ENCODE data around the gene RAB3A.

RAB3A gene

GRCh38 chr19:18173054-18173571 is 30.7 kb downstream of the RAB3A start:
- Histone ChIP-seq H3K9me3 (ENCODE audit: control insufficient read depth, low read depth, low read length) (no peaks in the 10 kb centered on the region), H3K27ac (ENCODE audit: low read length) (no peak overlapping the region), H3K4me3 (ENCODE audit: low read length) (peak overlapping the region; percentile 66), H3K27me3 (ENCODE audit: control insufficient read depth, insufficient read depth, low read length) (peaks cover 20% of the 10 kb centered on the region), H3K36me3 (ENCODE audit: control insufficient read depth, low read depth, low read length) (no peaks in the 10 kb centered on the region), H3K4me1 (ENCODE audit: control insufficient read depth, low read depth, low read length) (no peaks in the 10 kb centered on the region), H3K9ac (ENCODE audit: low read length) (peak overlapping the region; percentile 12)

DNA sequence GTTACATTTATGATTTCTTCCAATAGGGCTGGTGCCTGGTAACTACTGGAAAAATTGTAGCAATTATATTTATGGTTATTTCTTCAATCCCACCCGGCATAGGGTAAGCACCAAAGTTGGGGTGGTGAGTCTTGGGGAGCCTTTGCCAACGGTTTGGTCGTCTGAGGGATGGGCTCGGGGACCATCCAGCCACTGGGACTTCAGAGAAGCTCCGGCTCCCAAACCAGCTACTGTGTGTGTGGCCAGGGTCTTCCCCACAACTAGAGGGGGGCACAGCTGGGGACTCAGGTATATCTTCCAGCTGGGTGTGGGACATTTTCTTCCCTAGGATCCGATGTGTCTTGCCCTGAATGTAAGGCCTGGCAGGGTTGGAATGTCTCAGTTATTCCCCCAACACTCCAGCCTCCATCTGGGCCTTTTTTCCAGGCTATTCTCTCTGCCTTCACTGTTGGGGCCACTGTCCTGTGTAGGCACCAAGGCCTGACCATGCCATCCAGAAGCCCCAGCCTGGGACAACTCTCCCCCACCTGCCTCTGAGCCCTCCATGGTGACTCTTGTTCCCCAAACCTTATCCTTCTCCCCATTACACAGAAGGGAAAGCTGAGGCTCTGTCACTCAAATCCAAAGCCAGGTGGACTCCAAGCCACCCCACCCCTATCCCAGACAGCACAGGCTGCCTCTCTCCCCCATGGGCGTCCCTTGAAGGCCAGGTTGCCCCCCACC is 31.4 kb downstream of the RAB3A start:
- H3K36me3 ChIP-seq (ENCODE audit: control insufficient read depth, low read depth, low read length) = peaks cover 2% of the 10 kb centered on the region
- H3K27me3 ChIP-seq (ENCODE audit: control insufficient read depth, insufficient read depth, low read length) = peaks cover 20% of the 10 kb centered on the region
- no peaks in the 10 kb centered on the region for H3K4me1 ChIP-seq (ENCODE audit: control insufficient read depth, low read depth, low read length)
- no peak overlapping the region for H3K4me3 ChIP-seq (ENCODE audit: low read length)
- no peaks in the 10 kb centered on the region for H3K9me3 ChIP-seq (ENCODE audit: control insufficient read depth, low read depth, low read length)
- no peak overlapping the region for H3K27ac ChIP-seq (ENCODE audit: low read length)
- no peak overlapping the region for H3K9ac ChIP-seq (ENCODE audit: low read length)

GRCh38 chr19:18171605-18172327 is 32.1 kb downstream of the RAB3A start:
- Histone ChIP-seq H3K27ac (ENCODE audit: low read length) (no peak overlapping the region), H3K36me3 (ENCODE audit: control insufficient read depth, low read depth, low read length) (peaks cover 9% of the 10 kb centered on the region), H3K27me3 (ENCODE audit: control insufficient read depth, insufficient read depth, low read length) (peaks cover 20% of the 10 kb centered on the region), H3K4me1 (ENCODE audit: control insufficient read depth, low read depth, low read length) (no peaks in the 10 kb centered on the region), H3K4me3 (ENCODE audit: low read length) (no peak overlapping the region), H3K9me3 (ENCODE audit: control insufficient read depth, low read depth, low read length) (no peaks in the 10 kb centered on the region), H3K9ac (ENCODE audit: low read length) (no peak overlapping the region)

DNA sequence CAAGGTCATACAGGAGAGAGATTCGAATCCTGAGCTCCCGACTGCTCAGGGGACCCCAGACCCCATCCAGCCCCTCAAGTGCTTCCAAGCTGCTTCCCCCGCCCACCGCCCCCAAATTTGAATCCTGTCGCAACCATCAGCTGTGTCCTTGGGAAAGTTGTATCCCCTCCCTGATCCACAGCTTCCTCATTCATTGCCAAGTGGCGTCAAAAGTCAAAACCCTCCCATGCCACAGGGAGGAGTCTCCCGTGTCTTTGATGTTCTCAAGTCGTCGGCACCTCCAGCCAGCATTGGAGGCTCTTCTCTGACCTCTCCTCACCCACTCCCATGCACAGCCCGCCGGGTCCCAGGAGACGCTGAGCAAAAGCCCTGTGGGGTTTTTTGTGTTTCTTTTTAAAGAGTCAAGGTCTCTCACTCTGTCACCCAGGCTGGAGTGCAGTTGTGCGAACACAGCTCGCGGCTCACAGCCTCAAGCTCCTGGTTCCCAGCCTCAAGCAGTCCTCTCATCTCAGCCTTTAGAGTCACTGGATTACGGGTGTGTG is 33.1 kb downstream of the RAB3A start:
- Histone ChIP-seq H3K27me3 (ENCODE audit: control insufficient read depth, insufficient read depth, low read length) (peaks cover 20% of the 10 kb centered on the region), H3K9me3 (ENCODE audit: control insufficient read depth, low read depth, low read length) (no peaks in the 10 kb centered on the region), H3K27ac (ENCODE audit: low read length) (no peak overlapping the region), H3K4me1 (ENCODE audit: control insufficient read depth, low read depth, low read length) (no peaks in the 10 kb centered on the region), H3K36me3 (ENCODE audit: control insufficient read depth, low read depth, low read length) (peaks cover 13% of the 10 kb centered on the region), H3K9ac (ENCODE audit: low read length) (no peak overlapping the region), H3K4me3 (ENCODE audit: low read length) (no peak overlapping the region)

DNA sequence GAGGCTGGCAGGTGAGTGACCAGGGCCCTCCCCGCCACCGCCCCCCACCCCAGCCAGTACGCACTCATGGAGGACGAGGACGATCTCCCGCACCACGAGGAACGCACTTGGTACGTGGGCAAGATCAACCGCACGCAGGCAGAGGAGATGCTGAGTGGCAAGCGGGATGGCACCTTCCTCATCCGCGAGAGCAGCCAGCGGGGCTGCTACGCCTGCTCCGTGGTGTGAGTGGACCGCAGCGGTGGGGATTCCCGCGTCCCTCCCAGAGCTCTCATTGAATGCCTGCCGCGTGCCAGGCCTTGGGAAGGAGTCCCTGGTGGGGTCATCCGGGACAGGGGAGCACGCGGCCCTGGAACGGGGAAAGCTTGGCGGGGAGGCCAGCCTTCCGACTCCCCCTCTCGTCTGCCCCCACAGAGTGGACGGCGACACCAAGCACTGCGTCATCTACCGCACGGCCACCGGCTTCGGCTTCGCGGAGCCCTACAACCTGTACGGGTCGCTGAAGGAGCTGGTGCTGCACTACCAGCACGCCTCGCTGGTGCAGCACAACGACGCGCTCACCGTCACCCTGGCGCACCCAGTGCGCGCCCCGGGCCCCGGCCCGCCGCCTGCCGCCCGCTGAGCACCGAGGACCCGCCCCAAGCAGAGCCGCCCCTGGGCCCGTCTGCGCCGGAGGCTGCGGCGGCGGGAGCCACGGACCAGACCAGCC is 35.0 kb downstream of the RAB3A start:
- no peak overlapping the region for H3K4me3 ChIP-seq (ENCODE audit: low read length)
- H3K4me1 ChIP-seq (ENCODE audit: control insufficient read depth, low read depth, low read length) = no peaks in the 10 kb centered on the region
- H3K36me3 ChIP-seq (ENCODE audit: control insufficient read depth, low read depth, low read length) = peaks cover 16% of the 10 kb centered on the region
- H3K27me3 ChIP-seq (ENCODE audit: control insufficient read depth, insufficient read depth, low read length) = peaks cover 3% of the 10 kb centered on the region
- no peak overlapping the region for H3K9ac ChIP-seq (ENCODE audit: low read length)
- H3K27ac ChIP-seq (ENCODE audit: low read length) = no peak overlapping the region
- no peaks in the 10 kb centered on the region for H3K9me3 ChIP-seq (ENCODE audit: control insufficient read depth, low read depth, low read length)

GRCh38 chr19:18167975-18168645 is 35.7 kb downstream of the RAB3A start:
- Histone ChIP-seq H3K4me3 (ENCODE audit: low read length) (no peak overlapping the region), H3K27me3 (ENCODE audit: control insufficient read depth, insufficient read depth, low read length) (no peaks in the 10 kb centered on the region), H3K9ac (ENCODE audit: low read length) (no peak overlapping the region), H3K27ac (ENCODE audit: low read length) (no peak overlapping the region), H3K9me3 (ENCODE audit: control insufficient read depth, low read depth, low read length) (no peaks in the 10 kb centered on the region), H3K4me1 (ENCODE audit: control insufficient read depth, low read depth, low read length) (no peaks in the 10 kb centered on the region), H3K36me3 (ENCODE audit: control insufficient read depth, low read depth, low read length) (peaks cover 22% of the 10 kb centered on the region)

DNA sequence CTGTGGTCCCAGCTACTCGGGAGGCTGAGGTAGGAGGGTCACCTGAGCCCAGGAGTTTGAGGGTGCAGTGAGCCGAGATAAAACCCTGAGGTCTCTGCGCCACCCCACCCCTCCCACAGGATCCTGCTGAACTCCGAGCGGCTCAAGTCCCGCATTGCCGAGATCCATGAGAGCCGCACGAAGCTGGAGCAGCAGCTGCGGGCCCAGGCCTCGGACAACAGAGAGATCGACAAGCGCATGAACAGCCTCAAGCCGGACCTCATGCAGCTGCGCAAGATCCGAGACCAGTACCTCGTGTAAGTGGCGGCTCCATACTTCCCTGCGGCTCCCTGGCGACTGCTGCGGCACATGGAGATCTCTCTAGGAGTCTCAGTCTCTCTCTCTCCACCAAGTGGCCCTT is 36.8 kb downstream of the RAB3A start:
- Histone ChIP-seq H3K9me3 (ENCODE audit: control insufficient read depth, low read depth, low read length) (no peaks in the 10 kb centered on the region), H3K9ac (ENCODE audit: low read length) (no peak overlapping the region), H3K27ac (ENCODE audit: low read length) (no peak overlapping the region), H3K36me3 (ENCODE audit: control insufficient read depth, low read depth, low read length) (peaks cover 26% of the 10 kb centered on the region), H3K4me1 (ENCODE audit: control insufficient read depth, low read depth, low read length) (no peaks in the 10 kb centered on the region), H3K27me3 (ENCODE audit: control insufficient read depth, insufficient read depth, low read length) (no peaks in the 10 kb centered on the region), H3K4me3 (ENCODE audit: low read length) (no peak overlapping the region)

DNA sequence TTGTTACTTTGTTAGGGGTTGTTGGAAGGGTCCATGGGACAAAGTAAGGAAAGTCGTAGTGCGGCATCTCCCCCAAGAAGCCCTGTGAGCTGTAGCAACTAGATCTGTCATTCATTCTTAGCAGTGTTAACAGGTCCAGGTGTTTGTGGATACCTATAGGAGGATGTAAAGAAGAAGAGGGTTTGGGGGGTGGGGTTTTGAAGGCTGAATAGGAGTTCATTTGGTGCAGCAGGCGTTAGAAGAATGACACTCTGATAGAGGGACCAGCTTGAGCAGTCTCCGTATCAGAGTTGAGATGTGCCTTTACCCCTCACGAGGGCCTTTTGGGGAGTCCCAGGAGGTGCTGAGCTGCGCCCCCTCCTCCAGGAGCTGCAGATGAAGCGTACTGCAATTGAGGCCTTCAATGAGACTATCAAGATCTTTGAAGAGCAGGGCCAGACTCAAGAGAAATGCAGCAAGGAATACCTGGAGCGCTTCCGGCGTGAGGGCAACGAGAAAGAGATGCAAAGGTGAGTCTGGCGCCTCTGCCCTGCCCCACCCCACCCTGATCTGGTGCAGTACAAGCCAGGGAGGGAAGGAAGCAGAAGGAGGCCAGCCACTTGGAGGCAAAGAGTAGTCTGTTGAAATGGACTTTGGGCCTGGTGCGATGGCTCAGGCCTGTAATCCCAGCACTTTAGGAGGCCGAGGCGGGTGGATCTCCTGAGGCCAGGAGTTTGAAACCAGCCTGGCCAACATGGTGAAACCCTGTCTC is 37.9 kb downstream of the RAB3A start:
- Histone ChIP-seq H3K4me1 (ENCODE audit: control insufficient read depth, low read depth, low read length) (no peaks in the 10 kb centered on the region), H3K9me3 (ENCODE audit: control insufficient read depth, low read depth, low read length) (no peaks in the 10 kb centered on the region), H3K27me3 (ENCODE audit: control insufficient read depth, insufficient read depth, low read length) (no peaks in the 10 kb centered on the region), H3K9ac (ENCODE audit: low read length) (no peak overlapping the region), H3K4me3 (ENCODE audit: low read length) (no peak overlapping the region), H3K27ac (ENCODE audit: low read length) (no peak overlapping the region), H3K36me3 (ENCODE audit: control insufficient read depth, low read depth, low read length) (peaks cover 26% of the 10 kb centered on the region)

DNA sequence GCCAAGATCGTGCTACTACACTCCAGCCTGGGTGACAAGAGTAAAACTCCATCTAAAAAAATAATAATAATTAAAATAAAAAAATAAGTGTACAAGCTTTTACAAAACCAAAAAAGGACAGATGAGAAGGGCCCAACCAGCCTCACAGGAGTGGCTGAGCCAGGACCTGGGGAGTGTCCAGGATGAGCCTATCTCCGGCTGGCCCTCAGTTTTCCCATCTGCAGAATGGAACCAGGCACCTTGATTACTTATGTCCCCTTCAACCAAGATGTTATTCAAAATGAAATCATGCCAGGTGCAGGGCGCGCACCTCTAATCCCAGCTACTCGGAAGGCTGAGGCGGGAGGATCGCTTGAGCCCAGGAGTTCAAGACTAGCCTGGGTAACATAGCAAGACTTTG is 39.8 kb downstream of the RAB3A start:
- Histone ChIP-seq H3K4me1 (ENCODE audit: control insufficient read depth, low read depth, low read length) (no peaks in the 10 kb centered on the region), H3K9ac (ENCODE audit: low read length) (no peak overlapping the region), H3K9me3 (ENCODE audit: control insufficient read depth, low read depth, low read length) (no peaks in the 10 kb centered on the region), H3K27me3 (ENCODE audit: control insufficient read depth, insufficient read depth, low read length) (no peaks in the 10 kb centered on the region), H3K4me3 (ENCODE audit: low read length) (no peak overlapping the region), H3K36me3 (ENCODE audit: control insufficient read depth, low read depth, low read length) (peaks cover 26% of the 10 kb centered on the region), H3K27ac (ENCODE audit: low read length) (no peak overlapping the region)

DNA sequence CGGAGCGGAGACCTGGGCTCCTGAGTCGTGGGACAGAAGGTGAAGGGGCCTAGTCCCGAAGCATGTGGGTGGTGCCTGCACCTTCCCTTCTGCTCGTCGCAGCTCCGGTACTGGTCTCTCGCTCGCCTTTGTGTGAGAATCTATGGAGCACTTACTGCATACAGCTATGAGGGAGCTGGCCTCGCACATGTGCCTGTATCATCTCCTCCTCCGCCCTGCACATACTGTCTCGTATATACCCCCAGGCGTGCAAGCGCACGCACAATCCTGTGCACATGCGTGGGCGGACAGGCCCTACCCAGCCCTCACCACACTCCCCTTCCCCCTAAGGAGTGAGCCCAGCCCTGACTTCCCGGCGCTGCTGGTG is 42.2 kb downstream of the RAB3A start:
- H3K4me1 ChIP-seq (ENCODE audit: control insufficient read depth, low read depth, low read length) = no peaks in the 10 kb centered on the region
- no peak overlapping the region for H3K9ac ChIP-seq (ENCODE audit: low read length)
- H3K27ac ChIP-seq (ENCODE audit: low read length) = no peak overlapping the region
- no peak overlapping the region for H3K4me3 ChIP-seq (ENCODE audit: low read length)
- no peaks in the 10 kb centered on the region for H3K9me3 ChIP-seq (ENCODE audit: control insufficient read depth, low read depth, low read length)
- H3K36me3 ChIP-seq (ENCODE audit: control insufficient read depth, low read depth, low read length) = peaks cover 17% of the 10 kb centered on the region
- no peaks in the 10 kb centered on the region for H3K27me3 ChIP-seq (ENCODE audit: control insufficient read depth, insufficient read depth, low read length)

Data from iPS-18a (cell line).